ENCODE measurements around the gene RPS15.

GRCh38 chr19:1412995-1413800 lies 25.0 kb upstream of the RPS15 start:
- TF ChIP-seq CTCF (IDR thresholded peaks at IDR 0.05; ENCODE audit: insufficient read depth, low read depth, low read length) (no peak), EZH2 (IDR thresholded peaks at IDR 0.05; ENCODE audit: insufficient read depth, low read length) (no peak)
